ENCODE results near the gene BARD1.

GRCh38 chr2:214737188-214737587 is 72.3 kb downstream of the BARD1 start:
- TF ChIP-seq, protein P1, sequence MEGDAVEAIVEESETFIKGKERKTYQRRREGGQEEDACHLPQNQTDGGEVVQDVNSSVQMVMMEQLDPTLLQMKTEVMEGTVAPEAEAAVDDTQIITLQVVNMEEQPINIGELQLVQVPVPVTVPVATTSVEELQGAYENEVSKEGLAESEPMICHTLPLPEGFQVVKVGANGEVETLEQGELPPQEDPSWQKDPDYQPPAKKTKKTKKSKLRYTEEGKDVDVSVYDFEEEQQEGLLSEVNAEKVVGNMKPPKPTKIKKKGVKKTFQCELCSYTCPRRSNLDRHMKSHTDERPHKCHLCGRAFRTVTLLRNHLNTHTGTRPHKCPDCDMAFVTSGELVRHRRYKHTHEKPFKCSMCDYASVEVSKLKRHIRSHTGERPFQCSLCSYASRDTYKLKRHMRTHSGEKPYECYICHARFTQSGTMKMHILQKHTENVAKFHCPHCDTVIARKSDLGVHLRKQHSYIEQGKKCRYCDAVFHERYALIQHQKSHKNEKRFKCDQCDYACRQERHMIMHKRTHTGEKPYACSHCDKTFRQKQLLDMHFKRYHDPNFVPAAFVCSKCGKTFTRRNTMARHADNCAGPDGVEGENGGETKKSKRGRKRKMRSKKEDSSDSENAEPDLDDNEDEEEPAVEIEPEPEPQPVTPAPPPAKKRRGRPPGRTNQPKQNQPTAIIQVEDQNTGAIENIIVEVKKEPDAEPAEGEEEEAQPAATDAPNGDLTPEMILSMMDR (IDR thresholded peaks at IDR 0.05), result no peak
- no peak for TF ChIP-seq POLR2A (IDR thresholded peaks at IDR 0.05)

All from upper lobe of left lung (tissue), 4 donors.